Spleen (tissue), 7 donors: Measurements from ENCODE around the gene UBXN1.

Experiments used
- POLR2A ChIP-seq, 3 donors: fragments of 450-650 bp; IDR thresholded peaks; one replicate each; pipeline ENCODE4 v1.5.1; 2017; ENCODE audit warnings: antibody characterized with exemption in 3 of 3, mild to moderate bottlenecking in 1 of 3
- POLR2AphosphoS5 ChIP-seq, 3 donors: sonication (generic); formaldehyde crosslinking; IDR thresholded peaks; one replicate each; pipeline ENCODE4 v1.5.1; 2017; ENCODE audit warnings: antibody characterized with exemption in 3 of 3
- TF ChIP-seq, protein P1 (sequence below), 11 experiments: fragments of 200-600 bp in 7 of 11; fragments of 450-650 bp in 4 of 11; sonication (generic) in 4 of 11; IDR thresholded peaks in 8 of 11; conservative IDR thresholded peaks in 3 of 11; 1 replicate in 7 of 11; 2 replicates in 4 of 11; pipeline versions ENCODE4 v1.4.0 to v1.8.0; 2016 to 2021; ENCODE audit warnings: antibody characterized with exemption in 11 of 11, inconsistent platforms in 4 of 11, mild to moderate bottlenecking in 1 of 11
- donor health status: DM: no; HTN: no; CAD: no; lungs with moderate emphysema.
- donor health status: DM: no; HTN: no; CAD: no.
- donor health status: DM: no; HTN: no; CAD: no.

- TF ChIP-seq POLR2A (IDR thresholded peaks at IDR 0.05), result no peak
- TF ChIP-seq POLR2AphosphoS5 (IDR thresholded peaks at IDR 0.05), result no peak
- TF ChIP-seq, protein P1, sequence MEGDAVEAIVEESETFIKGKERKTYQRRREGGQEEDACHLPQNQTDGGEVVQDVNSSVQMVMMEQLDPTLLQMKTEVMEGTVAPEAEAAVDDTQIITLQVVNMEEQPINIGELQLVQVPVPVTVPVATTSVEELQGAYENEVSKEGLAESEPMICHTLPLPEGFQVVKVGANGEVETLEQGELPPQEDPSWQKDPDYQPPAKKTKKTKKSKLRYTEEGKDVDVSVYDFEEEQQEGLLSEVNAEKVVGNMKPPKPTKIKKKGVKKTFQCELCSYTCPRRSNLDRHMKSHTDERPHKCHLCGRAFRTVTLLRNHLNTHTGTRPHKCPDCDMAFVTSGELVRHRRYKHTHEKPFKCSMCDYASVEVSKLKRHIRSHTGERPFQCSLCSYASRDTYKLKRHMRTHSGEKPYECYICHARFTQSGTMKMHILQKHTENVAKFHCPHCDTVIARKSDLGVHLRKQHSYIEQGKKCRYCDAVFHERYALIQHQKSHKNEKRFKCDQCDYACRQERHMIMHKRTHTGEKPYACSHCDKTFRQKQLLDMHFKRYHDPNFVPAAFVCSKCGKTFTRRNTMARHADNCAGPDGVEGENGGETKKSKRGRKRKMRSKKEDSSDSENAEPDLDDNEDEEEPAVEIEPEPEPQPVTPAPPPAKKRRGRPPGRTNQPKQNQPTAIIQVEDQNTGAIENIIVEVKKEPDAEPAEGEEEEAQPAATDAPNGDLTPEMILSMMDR (IDR thresholded peaks at IDR 0.05 in 8 of 11, conservative IDR thresholded peaks at IDR 0.05 in 3 of 11), result no peak
Measured at GRCh38 chr11:62712861-62713260, 34.0 kb upstream of the UBXN1 start.
